GOT3 (cell line): ENCODE data around the gene ZNF438.
"Not testable (repeated sequence)": the region's sequence is repeated elsewhere in the genome, so short reads cannot be mapped to it uniquely, and the experiment has no call there.

Source experiments
- DNase-seq: peaks from one replicate; lab custom pipeline; 2025; ENCODE audit warnings: mixed read lengths; lab: John Stamatoyannopoulos, UW

ZNF438 gene

DNA sequence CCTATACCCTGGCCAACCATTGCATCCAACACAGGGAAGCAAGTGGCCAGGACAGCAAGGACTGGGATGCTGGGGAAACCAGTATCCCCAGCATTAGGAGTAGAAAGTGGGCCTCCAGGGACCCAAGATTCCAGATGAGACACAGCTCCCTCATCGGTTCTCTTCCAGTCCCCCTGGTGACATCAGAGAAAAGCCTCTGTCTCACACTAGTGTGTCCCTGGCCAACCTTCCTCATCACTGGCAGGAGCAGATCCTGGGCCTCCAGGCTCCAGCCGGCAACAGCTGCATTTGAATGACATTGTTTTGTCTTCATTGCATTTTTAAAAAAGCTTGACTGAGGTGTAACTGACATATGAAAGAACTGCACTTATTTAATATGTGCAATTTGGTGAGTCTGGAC is 224.8 kb downstream of the ZNF438 start:
- no peak for DNase-seq

DNA sequence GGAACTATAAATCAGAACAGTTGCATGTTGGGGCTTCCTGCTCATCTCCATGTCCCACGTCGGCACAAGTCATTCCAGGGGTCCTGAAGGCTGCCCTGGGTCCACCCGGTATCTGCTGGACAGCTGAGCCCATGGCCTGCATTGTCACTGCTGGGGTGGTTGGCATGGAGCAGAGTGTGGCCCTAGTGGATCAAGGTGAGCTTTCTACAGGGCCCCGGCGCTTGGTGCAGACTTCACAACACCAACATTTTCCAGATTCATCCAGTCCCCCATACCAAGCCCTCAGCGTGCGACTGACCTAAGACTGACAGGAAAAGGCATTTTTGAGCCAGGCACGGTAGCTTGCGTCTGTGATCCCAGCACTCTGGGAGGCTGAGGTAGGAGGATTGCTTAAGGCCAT is 226.6 kb downstream of the ZNF438 start:
- no peak for DNase-seq

GRCh38 chr10:30804478-30805055 is 227.1 kb downstream of the ZNF438 start:
- DNase-seq: no peak

- DNase-seq: no peak
Observed at GRCh38 chr10:30803892-30804322, 227.8 kb downstream of the ZNF438 start.

DNA sequence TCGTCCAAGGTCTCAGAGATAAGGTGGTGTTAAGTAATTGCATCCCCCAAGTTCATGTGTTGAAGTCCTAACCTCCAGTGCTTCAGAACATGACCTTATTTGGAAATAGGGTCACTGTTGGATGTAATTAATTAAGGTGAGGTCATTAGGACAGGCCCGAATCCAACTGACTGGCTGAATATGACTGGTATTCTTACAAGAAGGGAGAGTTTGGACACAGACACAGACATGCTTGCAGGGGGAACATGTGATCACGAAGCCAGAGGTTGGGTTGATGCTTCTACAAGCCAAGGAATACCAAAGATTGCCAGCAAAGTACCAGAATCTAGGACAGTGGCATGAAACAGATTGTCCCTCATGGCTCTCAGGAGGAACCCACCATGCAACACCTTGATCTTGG is 228.6 kb downstream of the ZNF438 start:
- no peak for DNase-seq

DNA sequence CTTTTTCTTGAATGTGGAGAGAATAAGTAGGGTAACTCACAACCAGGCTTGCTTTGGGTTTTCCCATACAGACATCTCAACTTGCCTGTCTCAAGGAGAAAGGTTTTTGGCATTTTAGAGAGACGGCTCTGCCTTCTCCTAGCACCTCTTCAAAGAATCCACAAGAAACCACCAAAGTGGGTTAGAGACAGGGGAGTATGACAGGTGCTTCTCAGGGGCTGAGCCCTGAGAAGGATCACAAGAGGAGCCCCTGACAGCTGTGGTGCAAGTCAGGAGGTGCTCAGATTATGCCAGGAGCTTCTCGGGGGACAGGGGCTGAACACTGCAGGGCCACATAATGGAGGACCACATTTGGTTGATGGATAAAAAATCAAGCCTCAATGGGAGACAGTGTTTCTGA is 231.3 kb downstream of the ZNF438 start:
- no peak for DNase-seq

GRCh38 chr10:30798646-30799185 is 232.9 kb downstream of the ZNF438 start:
- no peak for DNase-seq

DNA sequence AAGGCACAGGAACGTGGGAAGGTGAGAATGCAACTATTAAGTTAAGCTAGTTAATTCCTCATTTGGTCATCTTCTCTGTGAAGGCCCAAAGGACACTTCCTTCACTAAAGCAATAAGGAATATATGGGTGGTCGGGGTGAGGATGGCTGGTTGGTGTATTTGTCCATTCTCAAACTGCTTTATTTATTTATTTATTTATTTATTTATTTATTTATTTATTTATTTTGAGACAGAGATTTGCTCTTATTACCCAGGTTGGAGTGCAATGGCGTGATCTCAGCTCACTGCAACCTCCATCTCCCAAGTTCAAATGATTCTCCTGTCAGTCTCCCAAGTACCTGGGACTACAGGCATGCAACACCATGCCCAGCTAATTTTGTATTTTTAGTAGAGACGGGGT is 236.6 kb downstream of the ZNF438 start:
- not testable (repeated sequence) for DNase-seq
